Epithelial cell of esophagus (primary cell): ENCODE results near the gene FGG.

Source experiments
- DNase-seq: peaks from one replicate; pipeline ENCODE4 v3.0.0; 2010; ENCODE audit warnings: low read depth
- H3K4me3 ChIP-seq: 2 replicates; pipeline ENCODE4 v1.5.1; 2011; ENCODE audit warnings: mild to moderate bottlenecking, low read length, control low read depth
- TF ChIP-seq, protein P1 (sequence below): IDR thresholded peaks from 2 replicates; pipeline ENCODE4 v1.5.1; 2011; ENCODE audit warnings: low read depth, mild to moderate bottlenecking, low read length, control low read depth, inconsistent platforms; ENCODE audit not compliant: insufficient read depth; ENCODE audit errors: missing control alignments

FGG gene

DNA sequence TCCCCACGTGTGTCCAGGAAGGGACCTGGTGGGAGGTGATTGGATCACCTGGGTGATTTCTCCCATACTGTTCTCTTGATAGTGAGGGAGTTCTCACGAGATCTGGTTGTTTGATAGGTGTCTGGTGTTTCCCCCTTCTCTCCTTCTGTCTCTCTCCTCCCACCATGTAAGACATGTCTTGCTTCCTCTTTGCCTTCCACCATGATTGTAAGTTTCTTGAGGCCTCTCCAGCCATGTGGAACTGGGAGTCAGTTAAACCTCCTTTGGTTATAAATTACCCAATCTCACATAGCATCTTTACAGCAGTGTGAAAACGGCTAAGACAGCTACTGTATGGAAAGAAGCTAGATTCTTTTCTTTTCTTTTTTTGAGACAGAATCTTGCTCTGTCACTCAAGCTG, 21.6 kb upstream of the FGG start:
- H3K4me3 ChIP-seq: no peak overlapping the region
- TF ChIP-seq, protein P1, sequence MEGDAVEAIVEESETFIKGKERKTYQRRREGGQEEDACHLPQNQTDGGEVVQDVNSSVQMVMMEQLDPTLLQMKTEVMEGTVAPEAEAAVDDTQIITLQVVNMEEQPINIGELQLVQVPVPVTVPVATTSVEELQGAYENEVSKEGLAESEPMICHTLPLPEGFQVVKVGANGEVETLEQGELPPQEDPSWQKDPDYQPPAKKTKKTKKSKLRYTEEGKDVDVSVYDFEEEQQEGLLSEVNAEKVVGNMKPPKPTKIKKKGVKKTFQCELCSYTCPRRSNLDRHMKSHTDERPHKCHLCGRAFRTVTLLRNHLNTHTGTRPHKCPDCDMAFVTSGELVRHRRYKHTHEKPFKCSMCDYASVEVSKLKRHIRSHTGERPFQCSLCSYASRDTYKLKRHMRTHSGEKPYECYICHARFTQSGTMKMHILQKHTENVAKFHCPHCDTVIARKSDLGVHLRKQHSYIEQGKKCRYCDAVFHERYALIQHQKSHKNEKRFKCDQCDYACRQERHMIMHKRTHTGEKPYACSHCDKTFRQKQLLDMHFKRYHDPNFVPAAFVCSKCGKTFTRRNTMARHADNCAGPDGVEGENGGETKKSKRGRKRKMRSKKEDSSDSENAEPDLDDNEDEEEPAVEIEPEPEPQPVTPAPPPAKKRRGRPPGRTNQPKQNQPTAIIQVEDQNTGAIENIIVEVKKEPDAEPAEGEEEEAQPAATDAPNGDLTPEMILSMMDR: no peak

DNA sequence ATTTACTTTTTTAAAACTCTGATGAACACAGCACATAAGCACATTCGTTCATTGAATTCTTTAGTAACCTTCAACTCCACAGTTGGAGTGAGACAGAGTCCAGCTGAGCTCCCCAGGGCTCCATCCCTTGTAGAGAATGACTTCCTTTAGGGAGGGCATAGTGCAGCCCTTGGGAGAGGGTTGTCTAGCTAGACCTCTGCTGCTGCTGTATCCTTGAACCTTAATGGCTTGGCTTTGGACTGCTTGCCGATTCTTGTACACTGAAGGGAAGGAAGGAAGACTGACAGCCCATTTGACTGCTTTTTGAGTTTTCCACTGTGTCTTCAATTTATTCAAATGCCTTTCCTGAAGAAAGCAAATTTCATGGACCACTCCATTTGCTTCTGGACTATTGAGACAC, 19.4 kb upstream of the FGG start:
- no peak overlapping the region for H3K4me3 ChIP-seq
- no peak for DNase-seq
- TF ChIP-seq, protein P1: no peak

More for the DNA sequence above, 21.6 kb upstream of the FGG start:
- no peak for DNase-seq

DNA sequence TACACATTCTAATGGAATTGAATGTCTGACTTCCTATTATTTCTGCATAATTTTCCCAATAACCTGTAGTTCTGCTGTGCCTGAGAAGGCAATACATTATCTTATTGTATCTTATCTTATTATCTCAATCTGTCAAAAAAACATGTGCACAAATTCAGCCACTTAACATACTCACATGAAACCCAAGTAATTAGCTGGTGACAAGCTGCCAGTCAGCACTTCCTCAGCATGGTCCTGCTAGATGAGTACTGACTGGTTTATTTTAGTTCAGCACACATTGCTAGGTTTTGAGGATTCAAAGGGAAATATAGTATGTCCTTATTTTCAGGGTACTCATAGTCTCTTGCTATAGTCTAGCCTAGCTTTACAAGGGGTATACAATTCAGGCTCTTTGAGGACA, 17.9 kb upstream of the FGG start:
- no peak for DNase-seq
- TF ChIP-seq, protein P1: no peak
- H3K4me3 ChIP-seq: no peak overlapping the region

DNA sequence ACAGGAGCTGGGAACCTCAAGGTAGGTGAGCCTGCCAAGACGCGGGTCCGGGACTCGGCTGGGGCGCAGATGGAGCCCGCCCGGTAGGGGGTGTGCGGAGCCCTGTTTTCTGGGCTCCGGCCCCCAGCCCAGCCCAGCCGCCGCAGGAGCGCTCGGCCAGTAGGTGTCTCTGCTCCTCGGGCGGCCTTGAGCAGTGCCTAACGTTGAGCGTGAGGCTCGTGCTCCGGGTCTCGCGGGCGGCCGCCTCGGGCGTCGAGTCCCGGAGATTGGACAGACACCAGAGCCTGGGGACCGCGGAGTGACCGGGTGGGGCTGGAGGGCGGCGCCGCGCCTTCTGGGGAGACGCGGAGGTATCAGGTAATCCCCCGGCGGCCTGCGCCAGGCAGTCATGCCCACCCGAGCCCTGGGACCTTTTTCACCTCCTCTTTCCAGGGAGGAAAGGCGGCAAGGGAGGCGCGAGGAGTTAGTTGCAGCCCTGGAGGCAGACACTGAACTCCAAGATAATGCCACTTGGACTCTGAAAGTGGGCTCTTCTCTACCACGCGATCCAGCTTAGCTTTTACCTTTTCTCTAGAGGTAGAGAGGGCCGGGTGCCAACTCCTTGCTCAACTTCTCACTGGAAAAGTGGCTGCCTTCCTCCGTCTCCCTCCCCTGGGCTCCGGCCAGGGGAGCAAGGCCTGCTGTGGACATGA, 14.5 kb upstream of the FGG start:
- H3K4me3 ChIP-seq: peak overlapping the region; percentile 42
- DNase-seq: peak; percentile 70
- TF ChIP-seq, protein P1: peak; percentile 60

DNA sequence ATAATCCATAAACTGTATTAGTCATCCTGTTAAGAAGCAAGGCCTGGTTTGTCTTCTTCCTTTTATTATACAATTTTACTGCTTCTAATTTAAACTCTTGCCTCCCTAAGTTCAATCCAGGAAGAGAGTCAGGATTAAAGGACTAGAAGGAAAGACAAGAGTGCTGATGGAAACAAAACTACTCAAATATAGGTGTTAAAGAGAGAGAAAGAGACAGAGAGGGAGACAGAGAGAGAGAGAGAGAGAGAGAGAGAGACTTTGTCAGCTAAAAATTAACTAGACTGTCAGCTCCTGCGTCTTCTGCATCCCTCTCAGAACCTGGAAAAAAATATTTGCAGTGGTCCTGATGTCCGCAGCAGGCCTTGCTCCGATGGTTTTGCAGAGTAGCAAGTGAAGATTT, 13.5 kb upstream of the FGG start:
- TF ChIP-seq, protein P1: no peak
- H3K4me3 ChIP-seq: no peak overlapping the region
- DNase-seq: peak; percentile 11

DNA sequence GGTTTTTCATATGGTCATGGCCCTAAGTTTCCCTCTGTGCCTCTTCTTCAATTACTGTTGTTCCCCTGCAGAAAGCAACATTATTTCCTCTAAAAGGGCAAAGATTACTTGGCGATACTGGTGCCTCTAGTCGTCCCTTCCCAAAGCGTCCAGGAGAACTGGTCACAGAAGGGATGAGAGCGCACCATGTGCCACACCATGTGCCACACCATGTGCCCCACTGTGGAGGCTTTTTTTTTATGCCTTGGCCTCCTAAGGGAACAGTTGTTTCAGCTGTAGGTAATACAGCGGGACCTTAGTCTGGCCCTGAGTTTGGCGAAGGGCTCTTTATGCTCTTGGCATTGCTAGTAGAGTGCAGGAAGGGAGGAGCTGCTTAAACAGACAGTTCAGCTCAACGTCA, 11.5 kb upstream of the FGG start:
- no peak for DNase-seq
- TF ChIP-seq, protein P1: no peak
- no peak overlapping the region for H3K4me3 ChIP-seq

DNA sequence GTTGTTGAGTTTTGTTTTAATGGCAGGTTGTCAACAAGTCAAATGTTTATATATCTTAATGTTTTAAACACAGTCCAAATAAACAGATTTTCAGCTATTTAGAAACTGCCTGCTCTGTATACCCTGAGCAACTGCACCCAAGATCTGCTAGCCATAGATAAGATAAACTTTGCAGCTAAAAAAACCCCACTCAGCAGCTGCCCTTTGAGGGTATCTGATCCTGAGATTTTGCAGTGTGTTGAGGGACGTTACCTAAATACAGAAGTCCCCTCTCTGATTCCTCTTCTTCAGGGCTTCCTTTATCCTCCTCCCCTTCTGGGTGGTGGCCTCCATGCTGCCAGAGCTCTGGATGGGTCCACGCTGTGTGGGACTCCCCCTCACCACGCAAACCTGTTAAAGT, 11.0 kb upstream of the FGG start:
- TF ChIP-seq, protein P1: no peak
- DNase-seq: no peak
- H3K4me3 ChIP-seq: no peak overlapping the region
